Upper lobe of right lung (tissue), 1 donor: ENCODE results near the gene LPCAT3. TPM values are rescaled to one million over a fixed set of nuclear protein-coding genes. Genes with fewer than 3 reads are reported as not detected.

Experiments used
- ATAC-seq: fragments of 200-7000 bp; cut with Tn5 transposase; one replicate; pipeline ENCODE4 v1.9.1; 2020; ENCODE audit warnings: mild to moderate bottlenecking, moderate library complexity
- DNase-seq: peaks from one replicate; pipeline ENCODE4 v3.0.0-alpha.2; 2020
- H3K27ac ChIP-seq: fragments of 200-600 bp; one replicate; pipeline ENCODE4 v1.8.0; 2022
- H3K27me3 ChIP-seq: fragments of 200-600 bp; one replicate; pipeline ENCODE4 v1.8.0; 2022; ENCODE audit warnings: mild to moderate bottlenecking
- H3K36me3 ChIP-seq: fragments of 200-600 bp; one replicate; pipeline ENCODE4 v1.8.0; 2022
- H3K4me1 ChIP-seq: fragments of 200-600 bp; one replicate; pipeline ENCODE4 v1.8.0; 2022
- H3K4me3 ChIP-seq: fragments of 200-600 bp; one replicate; pipeline ENCODE4 v1.8.0; 2022; ENCODE audit warnings: mild to moderate bottlenecking
- H3K9me3 ChIP-seq: fragments of 200-600 bp; one replicate; pipeline ENCODE4 v1.8.0; 2022
- CTCF ChIP-seq: fragments of 200-600 bp; IDR thresholded peaks from one replicate; pipeline ENCODE4 v1.8.0; 2022; ENCODE audit warnings: antibody characterized with exemption
- intact Hi-C: fragments of 100-400 bp; cut with DNase I; formaldehyde crosslinking; loops from one replicate; pipeline ENCODE4 v1.11.0; 2022
- total RNA-seq: library from RNA; stranded (reverse); fragmentation: NEBNext Ultra II Directional; extraction: Animal tissue kit (Norgen Biotek cat#: 25700); gene quantifications from one replicate; pipeline ENCODE4 v1.2.1, GENCODE V29; 2021
- donor health status: DM: no; HTN: yes; CAD: no; lungs with severe emphysema.

LPCAT3 gene
- total RNA-seq, 1 donor from 2014 or later: 70.5 TPM

GRCh38 chr12:6966351-6966750 lies 51.9 kb downstream of the LPCAT3 start:
- no peaks in the 10 kb centered on the region for H3K9me3 ChIP-seq
- no peaks in the 10 kb centered on the region for H3K27me3 ChIP-seq
- peaks cover 39% of the 10 kb centered on the region for H3K4me1 ChIP-seq
- no peak for ATAC-seq
- TF ChIP-seq CTCF: no peak
- intact Hi-C loops: loop anchor here (10.0 kb wide), 1 partner anchor 148 kb away; no protein-coding TSS in a partner anchor
- no peak overlapping the region for H3K4me3 ChIP-seq
- H3K27ac ChIP-seq: no peak overlapping the region
- H3K36me3 ChIP-seq: peaks cover 42% of the 10 kb centered on the region
- DNase-seq: peak; percentile 15

GRCh38 chr12:6965714-6966113 lies 52.6 kb downstream of the LPCAT3 start:
- H3K27me3 ChIP-seq: no peaks in the 10 kb centered on the region
- no peak for TF ChIP-seq CTCF
- H3K9me3 ChIP-seq: no peaks in the 10 kb centered on the region
- intact Hi-C loops: loop anchor here (10.0 kb wide), 1 partner anchor 149 kb away; no protein-coding TSS in a partner anchor
- ATAC-seq (no peak), DNase-seq (peak; percentile 8)
- H3K4me1 ChIP-seq: peaks cover 44% of the 10 kb centered on the region
- H3K27ac ChIP-seq: no peak overlapping the region
- no peak overlapping the region for H3K4me3 ChIP-seq
- H3K36me3 ChIP-seq: peaks cover 42% of the 10 kb centered on the region

- Histone ChIP-seq H3K4me1 (peaks cover 50% of the 10 kb centered on the region), H3K4me3 (peak overlapping the region; percentile 46), H3K9me3 (no peaks in the 10 kb centered on the region), H3K27me3 (no peaks in the 10 kb centered on the region), H3K36me3 (peaks cover 42% of the 10 kb centered on the region), H3K27ac (peak overlapping the region; percentile 67)
- peak; percentile 88 for TF ChIP-seq CTCF
- intact Hi-C loops: loop anchor here (10.0 kb wide), 1 partner anchor 150 kb away; no protein-coding TSS in a partner anchor
- ATAC-seq: peak; percentile 61
- peak; percentile 91 for DNase-seq
Observed at GRCh38 chr12:6965026-6965661, 53.1 kb downstream of the LPCAT3 start.

DNA sequence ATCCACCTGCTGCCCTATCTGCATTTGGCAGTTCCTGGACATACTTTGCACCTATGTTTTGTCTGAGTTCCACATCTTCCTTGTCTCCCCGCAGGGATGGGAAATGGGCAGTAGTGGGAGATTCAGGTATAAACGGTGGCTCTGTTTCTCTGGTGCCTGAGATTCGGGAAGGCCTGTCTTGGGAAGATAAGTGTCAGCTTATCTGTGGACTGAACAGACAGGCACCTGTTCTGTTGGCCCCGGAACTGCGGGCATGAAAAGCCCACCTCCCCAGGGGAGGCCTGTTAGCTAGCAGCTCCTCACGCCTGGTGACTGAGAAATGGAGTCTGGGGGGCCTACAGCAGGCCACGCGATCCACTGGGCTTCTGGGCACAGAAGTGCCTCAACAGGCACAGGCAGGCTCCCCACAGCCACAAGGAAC lies 53.7 kb downstream of the LPCAT3 start:
- no peak for ATAC-seq
- Histone ChIP-seq H3K27me3 (no peaks in the 10 kb centered on the region), H3K4me3 (peak overlapping the region; percentile 46), H3K36me3 (peaks cover 42% of the 10 kb centered on the region), H3K9me3 (no peaks in the 10 kb centered on the region), H3K27ac (peak overlapping the region; percentile 67), H3K4me1 (peaks cover 51% of the 10 kb centered on the region)
- TF ChIP-seq CTCF: no peak
- intact Hi-C loops: loop anchor here (10.0 kb wide), 1 partner anchor 150 kb away; no protein-coding TSS in a partner anchor
- no peak for DNase-seq

GRCh38 chr12:6963791-6964413 lies 54.4 kb downstream of the LPCAT3 start:
- Histone ChIP-seq H3K27me3 (no peaks in the 10 kb centered on the region), H3K27ac (peak overlapping the region; percentile 94), H3K9me3 (no peaks in the 10 kb centered on the region), H3K4me3 (peak overlapping the region; percentile 46), H3K36me3 (peaks cover 38% of the 10 kb centered on the region), H3K4me1 (peaks cover 51% of the 10 kb centered on the region)
- TF ChIP-seq CTCF: no peak
- no peak for ATAC-seq
- intact Hi-C loops: loop anchor here (10.0 kb wide), 1 partner anchor 151 kb away; no protein-coding TSS in a partner anchor
- peak; percentile 69 for DNase-seq
